ENCODE data around the gene PPP3CB. TPM values are rescaled to one million over a fixed set of nuclear protein-coding genes. Genes with fewer than 3 reads are reported as not detected.

Gene PPP3CB
- polyA plus RNA-seq, 3 donors: 4.8 to 18.9 (median 6.5) TPM

- no peak overlapping the region for H2AFZ ChIP-seq (ENCODE audit: insufficient read depth, low read depth, low read length, poor library complexity, severe bottlenecking)
- no peak overlapping the region for H3K9ac ChIP-seq (ENCODE audit: insufficient read depth, low read length, poor library complexity, severe bottlenecking)
- Mint-ChIP-seq H3K9me3 (no peaks in the 10 kb centered on the region), H3K27me3 (ENCODE audit: low read depth in 3 of 3) (peaks cover 0 to 1% (median 0%) of the 10 kb centered on the region in 3 donors), H3K36me3 (peaks cover 73 to 87% of the 10 kb centered on the region in 2 donors), H3K4me1 (peaks cover 2% of the 10 kb centered on the region), H3K27ac (no peak overlapping the region), H3K4me3 (no peak overlapping the region)
- H3K27ac ChIP-seq (ENCODE audit: low read depth in 1 of 2, low read length in 2 of 2): no peak overlapping the region
- no peak overlapping the region for H3K4me3 ChIP-seq (replicated peaks in 1 of 3; ENCODE audit: low read depth in 2 of 3, low read length in 3 of 3)
- no peak for TF ChIP-seq CTCF (IDR thresholded peaks at IDR 0.05)
- DNase-seq: no peak
- H3K27me3 ChIP-seq (ENCODE audit: control insufficient read depth in 2 of 2, insufficient read depth in 2 of 2, low read length in 2 of 2): no peaks in the 10 kb centered on the region
- intact Hi-C loops (cut with micrococcal nuclease): no loop called here
- no peaks in the 10 kb centered on the region for H3K9me3 ChIP-seq (replicated peaks in 1 of 2; ENCODE audit: control insufficient read depth in 1 of 2, insufficient read depth in 1 of 2, low read length in 2 of 2)
- no peaks in the 10 kb centered on the region for H4K20me1 ChIP-seq (ENCODE audit: insufficient read depth, low read length)
- H3K79me2 ChIP-seq (ENCODE audit: insufficient read depth, low read length): no peaks in the 10 kb centered on the region
- WGBS (ENCODE audit: insufficient coverage): no CpG with 5 or more reads among the region's 2 CpGs
- no peak overlapping the region for H3K4me2 ChIP-seq (replicated peaks; ENCODE audit: extremely low read depth, low read length, poor library complexity, severe bottlenecking)
- peaks cover 79 to 97% of the 10 kb centered on the region in 2 donors for H3K36me3 ChIP-seq (replicated peaks in 1 of 2; ENCODE audit: control insufficient read depth in 1 of 2, insufficient read depth in 2 of 2, low read length in 2 of 2)
- H3K4me1 ChIP-seq (ENCODE audit: control insufficient read depth in 1 of 2, insufficient read depth in 2 of 2, low read length in 2 of 2): no peaks in the 10 kb centered on the region
These were observed 28.6 kb downstream of the PPP3CB start for GRCh38 chr10:73467206-73467605.

GRCh38 chr10:73465978-73466726, 29.7 kb downstream of the PPP3CB start:
- no peak overlapping the region for H3K9ac ChIP-seq (ENCODE audit: insufficient read depth, low read length, poor library complexity, severe bottlenecking)
- peaks cover 0 to 1% (median 0%) of the 10 kb centered on the region in 3 donors for H3K27me3 Mint-ChIP-seq (ENCODE audit: low read depth in 3 of 3)
- DNase-seq: no peak
- intact Hi-C loops (cut with micrococcal nuclease): no loop called here
- H3K27ac ChIP-seq (ENCODE audit: low read depth in 1 of 2, low read length in 2 of 2): no peak overlapping the region
- H2AFZ ChIP-seq (ENCODE audit: insufficient read depth, low read depth, low read length, poor library complexity, severe bottlenecking): no peak overlapping the region
- H3K4me1 ChIP-seq (ENCODE audit: control insufficient read depth in 1 of 2, insufficient read depth in 2 of 2, low read length in 2 of 2): no peaks in the 10 kb centered on the region
- no CpG with 5 or more reads among the region's 2 CpGs for WGBS (ENCODE audit: insufficient coverage)
- H3K79me2 ChIP-seq (ENCODE audit: insufficient read depth, low read length): no peaks in the 10 kb centered on the region
- H3K4me3 Mint-ChIP-seq: no peak overlapping the region
- H3K36me3 ChIP-seq (replicated peaks in 1 of 2; ENCODE audit: control insufficient read depth in 1 of 2, insufficient read depth in 2 of 2, low read length in 2 of 2): peaks cover 69 to 97% of the 10 kb centered on the region in 2 donors
- H3K9me3 Mint-ChIP-seq: no peaks in the 10 kb centered on the region
- no peak overlapping the region for H3K27ac Mint-ChIP-seq
- H4K20me1 ChIP-seq (ENCODE audit: insufficient read depth, low read length): no peaks in the 10 kb centered on the region
- no peak overlapping the region for H3K4me3 ChIP-seq (replicated peaks in 1 of 3; ENCODE audit: low read depth in 2 of 3, low read length in 3 of 3)
- H3K36me3 Mint-ChIP-seq: peaks cover 70 to 86% of the 10 kb centered on the region in 2 donors
- TF ChIP-seq CTCF (IDR thresholded peaks at IDR 0.05): no peak
- H3K4me1 Mint-ChIP-seq: peaks cover 2% of the 10 kb centered on the region
- H3K27me3 ChIP-seq (ENCODE audit: control insufficient read depth in 2 of 2, insufficient read depth in 2 of 2, low read length in 2 of 2): no peaks in the 10 kb centered on the region
- no peak overlapping the region for H3K4me2 ChIP-seq (replicated peaks; ENCODE audit: extremely low read depth, low read length, poor library complexity, severe bottlenecking)
- no peaks in the 10 kb centered on the region for H3K9me3 ChIP-seq (replicated peaks in 1 of 2; ENCODE audit: control insufficient read depth in 1 of 2, insufficient read depth in 1 of 2, low read length in 2 of 2)

All from CD14-positive monocyte (primary cell).